GM21786 (cell line): ENCODE measurements around the gene DOK5.
"Not testable (repeated sequence)": the region's sequence is repeated elsewhere in the genome, so short reads cannot be mapped to it uniquely, and the experiment has no call there.

Experiments
- ATAC-seq: cut with Tn5 transposase; IDR thresholded peaks from one replicate; pipeline ENCODE4 v1.9.1; 2021; ENCODE audit not compliant: unreplicated experiment

DOK5 gene

DNA sequence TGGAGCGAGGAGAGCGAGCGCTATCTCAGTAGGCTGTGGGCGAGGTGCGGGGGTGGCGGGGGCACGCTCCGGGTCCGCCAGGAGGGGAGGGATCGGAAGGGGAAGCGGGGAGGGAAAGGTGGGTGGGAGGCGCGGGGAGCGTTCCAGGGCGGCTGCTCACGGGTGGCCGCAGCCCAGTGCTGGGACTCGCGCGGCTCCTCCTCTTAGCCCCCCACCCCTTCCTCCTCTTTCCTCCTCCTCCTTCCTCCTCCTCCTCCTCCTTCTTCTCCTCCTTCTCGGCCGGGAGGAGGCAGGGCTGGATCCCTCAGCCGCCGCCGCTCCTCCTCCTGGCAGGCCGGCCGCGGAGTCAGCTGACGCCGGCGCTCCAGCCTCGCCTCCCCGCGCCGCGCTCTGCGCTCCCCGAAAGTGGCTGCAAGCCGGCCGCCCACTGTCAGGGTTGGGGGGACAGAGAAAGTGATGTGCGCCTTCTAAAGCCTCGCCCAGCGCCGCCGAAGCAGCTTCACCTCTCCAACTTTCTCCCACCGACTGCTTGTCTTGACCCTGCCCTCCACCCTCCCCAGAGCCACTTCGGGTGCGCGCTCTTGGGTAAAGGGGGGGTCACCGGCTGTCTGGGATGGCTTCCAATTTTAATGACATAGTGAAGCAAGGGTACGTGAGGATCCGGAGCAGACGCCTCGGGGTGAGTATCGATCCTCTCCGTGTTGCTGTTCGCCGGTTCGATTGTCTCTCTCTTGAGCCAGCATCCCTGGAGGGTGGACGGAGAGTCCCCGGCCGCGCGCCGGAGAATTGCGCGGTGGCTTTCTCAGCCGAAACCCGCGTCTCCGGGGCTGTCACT, at the start of gene DOK5:
Gene DOK5, plus strand, starts transcription at position 260 of the 835 bp plus-strand sequence. Its CDS starts 354 bp downstream, at position 614.
- no peak for ATAC-seq

DNA sequence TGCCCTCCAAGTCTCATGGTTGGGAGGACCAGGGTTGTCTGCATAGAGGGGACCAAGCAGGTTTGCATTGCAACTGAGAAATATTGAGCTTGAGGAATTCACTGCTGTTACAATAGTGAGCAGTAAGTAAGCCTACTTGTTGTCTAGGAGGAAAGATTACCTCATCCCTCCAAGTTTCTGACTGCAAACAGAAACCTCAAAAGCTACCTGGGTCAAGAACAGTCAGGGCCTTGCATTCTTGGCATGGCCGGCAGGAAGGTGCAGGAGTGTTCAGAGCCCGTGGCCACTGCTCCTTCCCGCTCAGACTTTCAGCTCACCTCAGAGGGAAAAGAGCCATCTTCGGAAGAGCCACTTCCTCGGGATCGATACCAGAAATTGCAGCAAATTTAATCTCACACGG, 46.0 kb upstream of the DOK5 start:
- ATAC-seq: no peak

DNA sequence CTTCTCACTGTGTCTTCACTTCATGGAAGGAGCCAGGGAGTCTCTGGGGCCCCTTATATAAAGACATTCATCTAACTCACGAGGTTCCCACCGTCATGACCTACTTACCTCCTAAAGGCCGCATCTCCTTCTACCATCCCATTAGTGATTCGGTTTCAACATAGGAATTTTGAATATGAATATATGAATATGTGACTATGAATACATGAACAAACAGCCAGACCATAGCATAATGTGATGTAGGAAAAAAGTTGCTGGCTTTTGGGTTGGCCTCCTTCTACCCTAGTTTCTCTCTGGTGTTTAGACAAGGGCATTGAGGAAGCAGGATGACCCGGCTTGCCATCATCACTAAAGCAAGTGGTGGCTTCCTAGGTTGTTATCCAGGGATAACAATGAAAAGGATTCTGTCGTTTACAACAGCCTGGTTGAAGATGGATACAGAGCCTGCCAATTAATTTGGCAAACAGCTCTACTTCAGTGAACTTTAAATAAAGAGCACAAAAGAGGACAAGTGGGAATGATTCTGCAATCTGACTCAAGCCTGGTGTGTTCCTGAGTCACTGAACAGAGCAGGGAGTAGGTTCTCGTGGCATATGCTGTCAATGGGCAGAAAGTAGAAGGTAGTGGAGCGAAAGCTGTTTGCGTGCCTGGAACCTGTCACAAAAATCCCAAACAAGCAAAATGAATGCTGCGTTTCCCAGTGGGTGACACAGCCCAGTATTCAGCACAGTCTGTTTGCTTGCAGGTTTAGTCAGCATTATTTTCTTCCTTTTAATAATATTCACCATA, 44.0 kb upstream of the DOK5 start:
- no peak for ATAC-seq

DNA sequence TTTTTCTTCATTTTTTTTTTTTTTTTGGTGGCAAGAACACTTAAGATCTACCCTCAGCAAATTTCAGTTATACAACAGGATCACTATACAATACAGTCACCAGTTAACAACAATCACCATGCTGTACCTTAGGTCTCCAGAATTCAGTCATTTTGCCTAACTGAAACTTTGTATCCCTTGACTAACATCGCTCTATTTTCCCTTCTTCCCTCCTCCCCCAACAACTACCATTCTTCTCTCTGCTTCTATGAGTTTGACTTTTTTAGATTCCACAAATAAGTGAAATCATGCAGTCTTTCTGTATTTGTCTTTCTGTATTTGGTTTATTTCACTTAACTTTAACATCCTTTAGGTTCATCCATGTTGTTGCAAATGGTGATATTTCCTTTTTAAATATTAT, 42.4 kb upstream of the DOK5 start:
- ATAC-seq: no peak

DNA sequence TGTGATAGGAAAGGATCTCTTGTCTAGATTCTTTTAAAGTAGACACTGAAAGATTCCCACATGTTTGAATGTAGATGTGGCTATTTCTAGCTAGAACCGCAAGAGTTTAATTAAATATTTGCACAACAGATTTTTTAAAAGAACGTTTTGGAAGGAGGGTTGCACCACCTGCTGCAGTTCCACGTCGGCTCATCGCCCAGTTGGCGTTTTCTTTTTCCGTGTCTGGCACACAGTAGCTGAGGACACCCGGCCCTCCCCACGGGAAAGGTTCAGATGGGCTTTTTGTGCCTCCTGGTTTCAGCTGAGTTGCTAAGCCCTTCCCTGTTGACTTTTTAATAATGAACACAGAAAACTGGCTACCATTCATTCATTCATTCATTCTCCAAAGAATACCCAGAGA, 41.8 kb upstream of the DOK5 start:
- no peak for ATAC-seq

DNA sequence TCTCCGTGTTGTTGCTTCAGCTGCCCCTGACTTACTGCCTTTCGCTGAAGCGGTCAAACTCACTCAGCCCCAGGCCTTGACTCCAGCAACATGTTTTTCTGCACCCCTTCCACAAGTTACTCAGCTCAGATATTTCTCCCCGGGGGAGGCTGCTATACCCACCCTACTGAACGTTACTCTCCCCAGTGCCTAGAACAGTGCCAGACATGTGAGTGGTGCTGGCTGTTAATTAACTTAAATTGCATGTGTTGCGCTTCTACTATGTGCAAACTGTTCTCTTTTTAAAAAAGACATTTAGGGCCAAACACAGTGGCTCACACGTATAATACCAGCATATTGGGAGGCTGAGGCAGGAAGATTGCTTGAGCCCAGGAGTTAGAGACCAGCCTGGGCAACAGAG, 41.2 kb upstream of the DOK5 start:
- no peak for ATAC-seq

DNA sequence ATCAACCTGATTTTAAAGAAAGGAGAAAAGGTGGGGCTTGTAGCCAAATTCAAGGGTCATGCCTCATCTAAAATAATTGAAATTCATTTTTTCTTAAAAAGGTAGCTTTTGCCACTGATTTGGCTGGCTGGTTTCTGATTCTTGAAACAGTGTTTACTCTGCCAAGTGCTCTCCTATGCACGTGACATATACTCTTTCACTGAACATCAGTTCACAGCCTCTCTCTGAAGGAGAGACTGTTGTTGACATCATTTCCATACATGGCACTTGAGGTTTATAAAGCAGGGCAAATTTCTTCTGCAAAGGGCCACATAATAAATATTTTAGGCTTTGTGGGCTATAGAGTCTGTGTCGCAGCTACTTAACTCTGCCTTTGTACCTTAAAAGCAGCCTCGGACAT, 40.4 kb upstream of the DOK5 start:
- ATAC-seq: no peak

DNA sequence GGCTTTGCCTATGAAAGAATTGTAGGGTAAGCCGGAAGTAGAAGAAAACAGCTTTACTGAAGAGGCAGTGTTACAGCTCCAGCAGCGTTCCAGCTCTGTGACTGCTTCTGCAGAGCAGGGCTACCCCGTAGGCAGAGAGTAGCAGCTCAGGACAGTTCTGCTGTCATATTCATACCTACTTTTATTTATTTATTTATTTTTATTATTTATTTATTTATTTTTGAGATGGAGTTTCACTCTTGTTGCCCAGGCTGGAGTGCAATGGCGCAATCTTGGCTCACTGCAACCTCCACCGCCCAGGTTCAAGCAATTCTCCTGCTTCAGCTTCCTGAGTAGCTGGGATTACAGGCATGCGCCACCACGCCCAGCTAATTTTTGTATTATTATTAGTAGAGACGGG, 39.0 kb upstream of the DOK5 start:
- not testable (repeated sequence) for ATAC-seq

DNA sequence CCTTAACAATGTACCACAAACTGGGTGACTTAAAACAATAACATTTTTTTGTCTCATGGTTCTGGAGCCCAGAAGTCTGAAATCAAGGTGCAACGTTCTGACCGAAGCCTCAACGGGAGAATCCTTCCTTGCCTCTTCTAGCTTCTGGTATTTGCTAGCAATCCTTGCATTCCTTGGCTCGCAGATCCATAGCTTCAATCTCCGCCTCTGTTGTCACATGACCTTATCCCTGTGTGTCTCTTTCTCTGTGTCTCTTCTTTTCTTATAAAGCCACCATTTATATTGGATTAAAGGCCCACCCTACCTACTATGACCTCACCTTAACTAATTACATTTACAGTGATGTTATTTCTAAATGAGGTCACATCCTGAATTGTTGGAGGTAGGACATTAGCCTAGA, 37.2 kb upstream of the DOK5 start:
- ATAC-seq: no peak

DNA sequence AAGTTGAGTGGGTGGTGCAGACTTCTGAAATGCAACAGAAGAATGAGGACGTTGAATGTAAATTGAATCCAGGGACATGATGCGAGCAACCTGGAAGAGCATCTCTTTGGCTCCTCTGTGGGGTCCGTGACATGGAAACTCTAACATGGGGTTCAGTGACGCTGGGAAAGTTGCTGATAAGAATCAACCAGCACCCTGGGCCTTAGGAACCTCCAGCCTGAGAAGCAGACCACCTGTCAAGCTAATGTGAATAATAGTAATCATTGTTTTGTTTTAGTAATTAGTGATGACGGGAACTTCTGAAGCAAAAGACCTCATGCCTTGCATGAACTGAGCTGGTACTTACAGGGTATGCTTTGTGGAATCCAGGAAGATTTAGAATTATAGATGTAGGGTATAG, 25.2 kb upstream of the DOK5 start:
- no peak for ATAC-seq

DNA sequence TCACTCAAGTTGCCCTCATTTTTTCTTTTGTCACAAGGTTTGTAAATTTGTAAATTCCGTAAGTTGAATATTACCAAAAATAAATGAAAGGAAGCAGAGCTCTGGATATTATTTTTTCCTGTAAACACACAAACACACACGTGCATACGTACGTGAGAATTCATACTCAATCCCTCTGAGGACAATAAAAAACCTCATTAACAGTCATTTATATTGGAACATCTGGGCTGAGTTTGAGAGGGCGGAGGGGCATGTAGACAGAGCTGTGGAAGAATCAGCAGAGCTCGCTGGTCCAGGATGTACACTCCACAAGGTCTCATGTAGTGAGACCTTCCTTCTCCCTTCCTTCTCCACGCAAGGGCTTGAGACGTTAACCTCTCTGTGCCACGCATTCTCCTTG, 24.2 kb upstream of the DOK5 start:
- no peak for ATAC-seq

DNA sequence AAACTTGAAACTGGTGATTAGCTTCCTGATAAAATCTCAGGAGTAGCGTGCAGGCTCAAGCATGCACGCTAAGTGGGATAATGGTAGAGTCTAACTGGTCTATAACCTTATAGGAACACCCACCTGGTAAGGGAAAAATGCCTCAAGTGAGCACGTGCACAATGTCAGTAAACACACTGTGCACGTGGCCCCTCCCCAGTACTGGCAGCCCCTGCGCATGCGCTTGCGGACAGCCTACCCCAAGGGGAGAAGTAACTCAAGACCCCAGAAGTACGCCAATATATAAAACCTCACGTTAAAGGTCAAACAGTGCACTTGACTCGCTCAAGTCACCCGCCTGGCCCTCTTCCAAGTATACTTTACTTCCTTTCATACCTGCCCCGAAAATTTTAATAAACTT, 23.1 kb upstream of the DOK5 start:
- no peak for ATAC-seq

DNA sequence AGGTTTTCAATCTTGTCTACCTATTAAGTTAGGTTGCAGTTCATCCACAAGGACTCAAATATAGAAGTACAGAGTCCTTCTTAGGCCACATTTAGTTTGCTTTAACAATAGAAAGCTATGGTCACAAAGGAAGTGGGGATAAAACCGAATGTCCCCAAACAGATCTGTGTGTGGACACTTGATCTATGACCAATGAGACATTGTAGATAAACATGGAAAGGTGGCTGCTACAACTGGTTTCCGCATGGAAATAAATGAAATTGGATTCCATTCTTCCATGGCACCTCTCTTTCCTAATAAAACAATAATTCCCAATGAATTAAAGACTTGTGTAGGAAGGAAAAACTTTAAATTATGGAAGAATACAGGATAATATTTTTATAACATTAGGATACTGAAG, 20.4 kb upstream of the DOK5 start:
- ATAC-seq: no peak

DNA sequence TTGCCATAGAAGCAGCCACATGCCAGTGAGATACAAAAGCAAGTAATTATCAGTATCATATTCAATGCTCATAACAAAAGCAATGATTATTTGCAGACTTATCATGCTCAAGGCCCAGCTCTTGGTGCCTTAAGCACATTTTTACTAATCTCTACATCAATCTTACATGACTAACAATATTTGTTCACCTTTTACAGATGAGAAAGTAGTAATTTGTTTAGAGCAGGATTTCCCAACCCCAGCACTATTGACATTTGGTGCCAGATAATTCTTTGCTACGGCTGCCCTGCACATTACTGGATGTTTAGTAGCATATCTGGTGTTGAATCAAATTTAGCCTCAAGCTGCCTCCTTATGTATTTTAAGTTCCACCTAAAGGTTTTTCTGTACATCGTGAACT, 19.0 kb upstream of the DOK5 start:
- no peak for ATAC-seq

DNA sequence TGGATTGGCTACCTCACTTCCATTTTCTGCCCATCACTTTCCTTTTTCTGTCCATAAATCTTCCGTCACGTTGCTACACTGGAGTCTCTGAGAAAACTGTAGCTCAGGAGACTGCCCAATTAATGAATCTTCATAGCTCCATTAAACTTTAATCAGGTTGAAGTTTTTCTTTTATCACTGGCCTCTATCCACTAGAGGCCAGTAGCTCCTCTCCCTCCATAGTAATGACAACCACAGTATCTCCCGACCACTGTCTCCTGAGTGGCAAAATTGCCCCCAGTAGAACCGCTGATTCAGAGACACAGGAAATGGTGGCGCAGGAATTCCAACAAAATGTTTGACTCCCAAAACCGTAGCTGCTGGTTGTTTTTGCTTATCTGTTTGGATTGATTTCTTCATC, 18.4 kb upstream of the DOK5 start:
- no peak for ATAC-seq

DNA sequence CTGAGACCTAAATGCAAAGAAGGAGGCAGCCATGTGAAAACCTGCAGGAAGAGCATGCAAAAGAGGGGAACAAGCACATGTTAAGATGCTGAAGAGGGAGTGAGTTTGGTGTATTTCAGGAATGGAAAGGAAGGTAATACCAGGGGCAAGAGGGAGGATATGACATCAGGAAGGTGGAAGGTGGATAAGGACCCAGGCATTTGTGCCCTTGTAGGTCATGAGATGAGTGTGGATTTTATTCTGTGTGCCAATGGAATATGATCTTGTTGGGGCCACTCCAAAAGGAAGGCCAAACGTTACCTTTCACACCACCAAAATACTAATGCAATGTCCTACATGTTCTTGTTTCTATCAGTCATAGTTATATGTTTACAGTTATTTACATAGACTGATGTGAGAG, 17.2 kb upstream of the DOK5 start:
- no peak for ATAC-seq

DNA sequence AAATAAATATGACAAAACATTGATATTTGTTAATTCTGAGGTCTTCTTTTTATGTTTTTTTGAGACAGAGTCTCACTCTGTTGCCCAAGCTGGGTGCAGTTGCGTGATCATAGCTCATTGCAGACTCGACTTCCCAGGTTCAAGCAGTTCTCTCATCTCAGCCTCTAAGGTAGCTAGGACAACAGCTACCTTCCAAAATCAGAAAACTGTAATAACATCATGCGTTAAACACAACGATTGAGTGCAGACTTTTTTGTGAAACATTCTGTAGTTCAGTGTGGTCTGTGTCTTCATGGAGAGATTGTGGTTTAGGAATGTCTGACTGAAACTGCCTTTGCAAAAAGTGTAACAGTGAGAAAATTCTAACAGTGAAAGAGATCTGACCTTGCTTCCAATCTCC, 16.1 kb upstream of the DOK5 start:
- ATAC-seq: no peak

DNA sequence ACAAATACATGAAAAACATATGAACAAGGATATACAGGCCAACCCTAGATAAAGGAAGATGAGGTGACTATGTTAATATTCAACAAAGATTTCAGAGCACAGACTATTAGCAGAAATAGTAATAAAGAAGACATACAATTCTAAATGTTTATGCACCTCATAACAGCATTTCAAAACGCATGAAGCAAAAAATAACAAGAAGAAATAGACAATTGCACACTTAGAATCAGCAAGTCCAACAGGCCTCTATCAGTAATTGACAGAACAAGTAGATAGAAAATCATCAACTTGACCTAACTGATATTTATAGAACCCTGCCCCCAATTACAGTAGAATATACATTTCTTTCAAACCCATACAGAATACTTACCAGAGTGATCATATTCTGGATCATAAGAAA, 11.4 kb upstream of the DOK5 start:
- no peak for ATAC-seq

DNA sequence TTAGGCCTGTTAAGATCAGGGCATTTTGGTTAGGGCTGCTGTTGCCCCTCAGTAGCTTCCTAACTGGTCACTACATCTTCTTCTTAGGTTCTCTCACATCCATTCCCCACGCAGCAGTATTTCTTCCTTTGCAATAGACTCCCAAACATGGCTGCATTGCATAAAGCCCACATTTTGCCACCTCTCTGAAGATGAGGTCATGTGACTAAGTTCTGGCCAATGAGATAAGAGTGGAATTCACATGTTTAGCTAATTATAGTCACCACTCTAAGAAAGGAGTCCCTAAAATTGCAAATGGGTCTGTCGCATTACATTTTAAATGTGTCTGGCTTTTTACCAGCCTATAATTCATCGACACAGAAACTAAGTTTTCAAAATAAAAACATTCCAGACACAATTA, 9.3 kb upstream of the DOK5 start:
- no peak for ATAC-seq

DNA sequence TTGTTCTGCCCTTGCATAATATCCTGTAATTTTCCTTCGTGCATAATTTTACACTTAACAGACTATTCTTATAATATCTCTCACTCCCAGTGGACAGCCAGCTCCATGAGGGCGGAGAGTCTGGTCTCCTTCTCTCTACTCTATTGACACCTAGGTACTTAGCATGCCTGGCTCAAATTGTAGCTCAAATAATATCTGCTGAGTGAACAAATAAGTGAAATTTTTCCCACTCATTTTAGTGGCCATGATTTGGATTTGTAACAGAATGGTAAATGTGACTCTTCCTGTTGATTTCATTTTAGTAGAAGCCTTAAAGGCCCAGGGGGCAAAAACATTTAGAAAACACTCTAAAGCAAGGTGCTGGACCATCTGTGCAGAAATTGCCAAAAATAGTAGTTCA, 7.8 kb upstream of the DOK5 start:
- ATAC-seq: no peak

DNA sequence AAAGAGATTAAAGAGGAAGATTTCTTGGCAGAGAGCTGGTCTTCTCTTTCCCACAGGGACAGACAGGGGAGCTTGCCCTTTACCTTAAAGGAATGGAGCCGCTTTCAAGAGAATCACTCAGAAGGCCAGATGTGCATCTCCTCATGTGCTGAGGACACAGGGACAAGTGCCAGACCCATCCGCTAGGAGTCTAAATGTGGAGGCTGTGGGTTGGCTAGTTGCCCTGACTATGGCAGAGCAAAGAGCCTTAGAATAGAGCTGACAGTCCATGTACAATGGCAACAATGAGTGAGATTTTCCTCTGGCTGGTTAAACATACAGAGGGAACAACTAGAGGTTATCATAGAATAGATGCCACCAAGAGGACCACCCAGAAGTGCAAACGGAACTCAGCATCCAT, 7.3 kb upstream of the DOK5 start:
- no peak for ATAC-seq

DNA sequence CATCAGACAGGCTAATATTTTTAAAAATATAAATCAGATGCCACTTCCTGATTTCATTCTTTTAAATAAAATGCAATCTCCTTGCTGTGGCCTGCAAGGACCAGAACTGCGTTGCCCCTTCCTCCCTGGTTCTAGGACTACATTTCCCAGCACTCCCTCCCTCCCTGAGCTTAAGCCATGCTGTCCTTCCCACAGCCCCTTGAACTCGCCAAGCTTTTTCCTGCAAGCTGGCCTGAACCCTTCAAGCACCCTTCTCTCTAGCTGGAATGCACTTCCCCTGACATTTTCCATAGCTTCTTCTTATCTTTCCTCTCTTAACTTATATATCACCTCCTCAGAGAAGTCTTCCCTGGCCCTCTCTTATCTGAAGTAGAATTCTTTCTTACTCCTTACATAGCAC, 6.1 kb upstream of the DOK5 start:
- no peak for ATAC-seq

DNA sequence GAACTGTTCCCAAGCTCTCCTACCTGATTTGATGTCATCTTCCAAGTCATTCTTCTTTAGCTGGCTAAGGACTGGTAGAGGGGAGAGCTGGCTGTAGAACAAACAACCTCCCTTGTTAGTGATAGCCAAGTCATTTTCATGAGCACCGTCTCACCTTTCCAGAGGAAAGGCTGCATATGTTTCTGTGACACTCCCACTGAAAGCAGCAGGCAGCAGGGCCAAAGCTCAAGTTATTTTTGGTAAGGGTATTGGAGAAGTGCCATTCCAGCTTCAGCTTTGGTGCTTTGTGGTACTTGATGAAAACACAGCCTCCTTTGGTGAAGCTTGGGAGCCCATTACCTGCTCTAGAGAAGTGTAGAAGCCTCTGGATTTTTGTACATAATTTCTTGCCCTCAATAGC, 5.4 kb upstream of the DOK5 start:
- no peak for ATAC-seq
